Tibial nerve (tissue), 3 donors: Measurements from ENCODE around the gene MSI2.

Experiments used
- CTCF ChIP-seq, 5 experiments: fragments of 200-600 bp in 3 of 5; fragments of 450-650 bp in 2 of 5; sonication (generic) in 3 of 5; IDR thresholded peaks; one replicate each; pipeline ENCODE4 v1.5.1; 2016 to 2019; ENCODE audit warnings: antibody characterized with exemption in 5 of 5, mild to moderate bottlenecking in 3 of 5, moderate library complexity in 2 of 5
- POLR2A ChIP-seq, 2 donors: fragments of 450-650 bp; IDR thresholded peaks; one replicate each; pipeline ENCODE4 v1.6.1; 2017; ENCODE audit warnings: antibody characterized with exemption in 2 of 2, mild to moderate bottlenecking in 2 of 2, moderate library complexity in 2 of 2

- no peak for TF ChIP-seq CTCF (IDR thresholded peaks at IDR 0.05)
- TF ChIP-seq POLR2A (IDR thresholded peaks at IDR 0.05) = no peak
Observed at GRCh38 chr17:57480438-57481196, 224.3 kb downstream of the MSI2 start.
